PC-3 (cell line): ENCODE results near the gene MYO7A.

Source experiments
- CTCF ChIP-seq: fragments of 300-600 bp; sonication (generic); conservative IDR thresholded peaks from 2 replicates; pipeline ENCODE4 v1.5.1; 2017; ENCODE audit warnings: antibody characterized with exemption, low read depth, mild to moderate bottlenecking, low read length
- EZH2 ChIP-seq: fragments of 300-600 bp; sonication (generic); IDR thresholded peaks from one replicate; pipeline ENCODE4 v1.6.1; 2017; ENCODE audit warnings: antibody characterized with exemption, mild to moderate bottlenecking, low read length; ENCODE audit not compliant: unreplicated experiment
- EZH2phosphoT487 ChIP-seq: fragments of 300-600 bp; sonication (generic); IDR thresholded peaks from 2 replicates; pipeline ENCODE4 v1.6.1; 2018; ENCODE audit warnings: mild to moderate bottlenecking, antibody characterized with exemption, low read length, borderline replicate concordance

GRCh38 chr11:77100166-77101042 lies 27.6 kb upstream of the MYO7A start:
- TF ChIP-seq CTCF (no peak), EZH2 (no peak), EZH2phosphoT487 (no peak)
